ENCODE data around the gene PNPLA8.

- TF ChIP-seq CTCF (IDR thresholded peaks at IDR 0.05) (no peak), POLR2A (IDR thresholded peaks at IDR 0.05) (no peak)
Measured at GRCh38 chr7:108454317-108454673, 71.6 kb downstream of the PNPLA8 start.

All from body of pancreas (tissue), 4 donors.